HG03558 (cell line): ENCODE data around the gene USP17L18.
"Not testable (repeated sequence)": the region's sequence is repeated elsewhere in the genome, so short reads cannot be mapped to it uniquely, and the experiment has no call there.

Source experiments
- ATAC-seq: cut with Tn5 transposase; IDR thresholded peaks from one replicate; pipeline ENCODE4 v1.9.1; 2021; ENCODE audit warnings: moderate number of reproducible peaks; ENCODE audit not compliant: unreplicated experiment; ENCODE audit errors: extremely low read depth

USP17L18 gene, protein sequence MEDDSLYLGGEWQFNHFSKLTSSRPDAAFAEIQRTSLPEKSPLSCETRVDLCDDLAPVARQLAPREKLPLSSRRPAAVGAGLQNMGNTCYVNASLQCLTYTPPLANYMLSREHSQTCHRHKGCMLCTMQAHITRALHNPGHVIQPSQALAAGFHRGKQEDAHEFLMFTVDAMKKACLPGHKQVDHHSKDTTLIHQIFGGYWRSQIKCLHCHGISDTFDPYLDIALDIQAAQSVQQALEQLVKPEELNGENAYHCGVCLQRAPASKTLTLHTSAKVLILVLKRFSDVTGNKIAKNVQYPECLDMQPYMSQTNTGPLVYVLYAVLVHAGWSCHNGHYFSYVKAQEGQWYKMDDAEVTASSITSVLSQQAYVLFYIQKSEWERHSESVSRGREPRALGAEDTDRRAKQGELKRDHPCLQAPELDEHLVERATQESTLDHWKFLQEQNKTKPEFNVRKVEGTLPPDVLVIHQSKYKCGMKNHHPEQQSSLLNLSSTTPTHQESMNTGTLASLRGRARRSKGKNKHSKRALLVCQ

DNA sequence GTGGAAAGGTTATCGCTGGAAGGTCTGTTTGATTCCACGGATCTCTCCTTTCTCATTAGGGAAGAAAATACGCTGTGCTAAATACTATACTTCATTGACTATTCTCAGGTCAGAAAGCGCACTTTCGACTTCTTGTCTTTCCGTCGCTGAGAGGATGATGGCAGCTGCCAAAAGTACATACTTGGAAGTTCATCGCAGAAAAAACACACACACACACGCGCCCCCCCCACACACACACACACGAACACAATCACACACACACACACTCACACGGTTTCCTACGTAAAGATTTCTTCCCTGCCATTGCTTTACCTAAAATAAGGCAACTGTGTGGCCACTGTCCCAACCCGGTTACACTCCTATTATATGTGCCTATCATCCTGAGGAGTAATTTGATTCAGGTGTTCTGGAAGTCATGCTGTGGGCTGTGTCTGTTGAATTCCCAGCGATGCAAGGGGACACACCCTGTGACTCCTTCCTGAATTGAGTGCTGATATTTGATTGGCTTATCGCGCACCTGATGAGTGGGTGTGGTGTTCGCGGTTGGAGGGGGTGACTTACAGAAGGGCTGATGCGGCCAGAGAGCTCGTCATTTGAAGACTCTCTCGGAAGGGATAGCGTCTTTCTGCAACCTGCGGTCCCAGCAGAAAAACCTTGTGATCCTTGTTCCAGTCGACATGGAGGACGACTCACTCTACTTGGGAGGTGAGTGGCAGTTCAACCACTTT lies at the start of gene USP17L18:
USP17L18 (plus strand) TSS at position 678 of the 728 bp plus-strand sequence; CDS start at position 678, 0 bp downstream.
- not testable (repeated sequence) for ATAC-seq

GRCh38 chr4:9210357-9210756 lies 38.1 kb upstream of the USP17L18 start, which contains the start of gene USP17L10:
Gene USP17L10 (plus strand): TSS chr4:9210657. CDS start chr4:9210657, 0 bp downstream.
- ATAC-seq: not testable (repeated sequence)

- ATAC-seq: not testable (repeated sequence)
Observed at GRCh38 chr4:9214701-9215100, 33.7 kb upstream of the USP17L18 start.

DNA sequence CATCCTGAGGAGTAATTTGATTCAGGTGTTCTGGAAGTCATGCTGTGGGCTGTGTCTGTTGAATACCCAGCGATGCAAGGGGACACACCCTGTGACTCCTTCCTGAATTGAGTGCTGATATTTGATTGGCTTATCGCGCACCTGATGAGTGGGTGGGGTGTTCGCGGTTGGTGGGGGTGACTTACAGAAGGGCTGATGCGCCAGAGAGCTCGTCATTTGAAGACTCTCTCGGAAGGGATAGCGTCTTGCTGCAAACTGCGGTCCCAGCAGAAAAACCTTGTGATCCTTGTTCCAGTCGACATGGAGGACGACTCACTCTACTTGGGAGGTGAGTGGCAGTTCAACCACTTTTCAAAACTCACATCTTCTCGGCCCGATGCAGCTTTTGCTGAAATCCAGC lies 33.3 kb upstream of the USP17L18 start, which contains the start of gene USP17L11:
USP17L11 (plus strand) TSS at position 301 of the 400 bp plus-strand sequence; CDS start at position 301, 0 bp downstream.
- not testable (repeated sequence) for ATAC-seq

- ATAC-seq: not testable (repeated sequence)
Observed at GRCh38 chr4:9219852-9220251, 28.6 kb upstream of the USP17L18 start, which contains the start of gene USP17L12. Gene USP17L12 (plus strand): TSS chr4:9220152. CDS start chr4:9220152, 0 bp downstream.

DNA sequence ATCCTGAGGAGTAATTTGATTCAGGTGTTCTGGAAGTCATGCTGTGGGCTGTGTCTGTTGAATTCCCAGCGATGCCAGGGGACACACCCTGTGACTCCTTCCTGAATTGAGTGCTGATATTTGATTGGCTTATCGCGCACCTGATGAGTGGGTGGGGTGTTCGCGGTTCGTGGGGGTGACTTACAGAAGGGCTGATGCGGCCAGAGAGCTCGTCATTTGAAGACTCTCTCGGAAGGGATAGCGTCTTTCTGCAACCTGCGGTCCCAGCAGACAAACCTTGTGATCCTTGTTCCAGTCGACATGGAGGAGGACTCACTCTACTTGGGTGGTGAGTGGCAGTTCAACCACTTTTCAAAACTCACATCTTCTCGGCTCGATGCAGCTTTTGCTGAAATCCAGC lies 23.8 kb upstream of the USP17L18 start, which contains the start of gene USP17L13:
USP17L13 (plus strand) TSS at position 301 of the 400 bp plus-strand sequence; CDS start at position 301, 0 bp downstream.
- not testable (repeated sequence) for ATAC-seq

DNA sequence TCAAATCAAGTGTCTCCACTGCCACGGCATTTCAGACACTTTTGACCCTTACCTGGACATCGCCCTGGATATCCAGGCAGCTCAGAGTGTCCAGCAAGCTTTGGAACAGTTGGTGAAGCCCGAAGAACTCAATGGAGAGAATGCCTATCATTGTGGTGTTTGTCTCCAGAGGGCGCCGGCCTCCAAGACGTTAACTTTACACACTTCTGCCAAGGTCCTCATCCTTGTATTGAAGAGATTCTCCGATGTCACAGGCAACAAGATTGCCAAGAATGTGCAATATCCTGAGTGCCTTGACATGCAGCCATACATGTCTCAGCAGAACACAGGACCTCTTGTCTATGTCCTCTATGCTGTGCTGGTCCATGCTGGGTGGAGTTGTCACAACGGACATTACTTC lies 18.2 kb upstream of the USP17L18 start:
- ATAC-seq: not testable (repeated sequence)

GRCh38 chr4:9234085-9234484 lies 14.3 kb upstream of the USP17L18 start, which contains the start of gene USP17L15:
Gene USP17L15 (plus strand): TSS chr4:9234385. CDS start chr4:9234385, 0 bp downstream.
- ATAC-seq: not testable (repeated sequence)

DNA sequence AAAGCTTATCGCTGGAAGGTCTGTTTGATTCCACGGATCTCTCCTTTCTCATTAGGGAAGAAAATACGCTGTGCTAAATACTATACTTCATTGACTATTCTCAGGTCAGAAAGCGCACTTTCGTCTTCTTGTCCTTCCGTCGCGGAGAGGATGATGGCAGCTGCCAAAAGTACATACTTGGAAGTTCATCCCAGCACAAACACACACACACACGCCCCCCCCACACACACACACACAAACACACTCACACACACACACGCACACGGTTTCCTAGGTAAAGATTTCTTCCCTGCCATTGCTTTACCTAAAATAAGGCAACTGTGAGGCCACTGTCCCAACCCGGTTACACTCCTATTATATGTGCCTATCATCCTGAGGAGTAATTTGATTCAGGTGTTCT lies 10.0 kb upstream of the USP17L18 start:
- not testable (repeated sequence) for ATAC-seq

- ATAC-seq: not testable (repeated sequence)
Observed at GRCh38 chr4:9243579-9243978, 4.9 kb upstream of the USP17L18 start, which contains the start of gene USP17L17. Gene USP17L17 (plus strand): TSS chr4:9243879. CDS start chr4:9243879, 0 bp downstream.

- not testable (repeated sequence) for ATAC-seq
Observed at GRCh38 chr4:9253078-9253477, 4.6 kb downstream of the USP17L18 start, which contains the start of gene USP17L19. Gene USP17L19 (plus strand): TSS chr4:9253378. CDS start chr4:9253378, 0 bp downstream.

DNA sequence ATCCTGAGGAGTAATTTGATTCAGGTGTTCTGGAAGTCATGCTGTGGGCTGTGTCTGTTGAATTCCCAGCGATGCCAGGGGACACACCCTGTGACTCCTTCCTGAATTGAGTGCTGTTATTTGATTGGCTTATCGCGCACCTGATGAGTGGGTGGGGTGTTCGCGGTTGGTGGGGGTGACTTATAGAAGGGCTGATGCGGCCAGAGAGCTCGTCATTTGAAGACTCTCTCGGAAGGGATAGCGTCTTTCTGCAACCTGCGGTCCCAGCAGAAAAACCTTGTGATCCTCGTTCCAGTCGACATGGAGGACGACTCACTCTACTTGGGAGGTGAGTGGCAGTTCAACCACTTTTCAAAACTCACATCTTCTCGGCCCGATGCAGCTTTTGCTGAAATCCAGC lies 9.4 kb downstream of the USP17L18 start, which contains the start of gene USP17L20:
USP17L20 (plus strand) TSS at position 301 of the 400 bp plus-strand sequence; CDS start at position 301, 0 bp downstream.
- not testable (repeated sequence) for ATAC-seq

DNA sequence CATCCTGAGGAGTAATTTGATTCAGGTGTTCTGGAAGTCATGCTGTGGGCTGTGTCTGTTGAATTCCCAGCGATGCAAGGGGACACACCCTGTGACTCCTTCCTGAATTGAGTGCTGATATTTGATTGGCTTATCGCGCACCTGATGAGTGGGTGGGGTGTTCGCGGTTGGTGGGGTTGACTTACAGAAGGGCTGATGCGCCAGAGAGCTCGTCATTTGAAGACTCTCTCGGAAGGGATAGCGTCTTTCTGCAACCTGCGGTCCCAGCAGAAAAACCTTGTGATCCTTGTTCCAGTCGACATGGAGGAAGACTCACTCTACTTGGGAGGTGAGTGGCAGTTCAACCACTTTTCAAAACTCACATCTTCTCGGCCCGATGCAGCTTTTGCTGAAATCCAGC lies 14.1 kb downstream of the USP17L18 start, which contains the start of gene USP17L21:
USP17L21 (plus strand) TSS at position 301 of the 400 bp plus-strand sequence; CDS start at position 301, 0 bp downstream.
- not testable (repeated sequence) for ATAC-seq

DNA sequence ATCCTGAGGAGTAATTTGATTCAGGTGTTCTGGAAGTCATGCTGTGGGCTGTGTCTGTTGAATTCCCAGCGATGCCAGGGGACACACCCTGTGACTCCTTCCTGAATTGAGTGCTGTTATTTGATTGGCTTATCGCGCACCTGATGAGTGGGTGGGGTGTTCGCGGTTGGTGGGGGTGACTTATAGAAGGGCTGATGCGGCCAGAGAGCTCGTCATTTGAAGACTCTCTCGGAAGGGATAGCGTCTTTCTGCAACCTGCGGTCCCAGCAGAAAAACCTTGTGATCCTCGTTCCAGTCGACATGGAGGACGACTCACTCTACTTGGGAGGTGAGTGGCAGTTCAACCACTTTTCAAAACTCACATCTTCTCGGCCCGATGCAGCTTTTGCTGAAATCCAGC lies 18.9 kb downstream of the USP17L18 start, which contains the start of gene USP17L22:
USP17L22 (plus strand) TSS at position 301 of the 400 bp plus-strand sequence; CDS start at position 301, 0 bp downstream.
- not testable (repeated sequence) for ATAC-seq

GRCh38 chr4:9271719-9272118 lies 23.3 kb downstream of the USP17L18 start:
- ATAC-seq: not testable (repeated sequence)
